Stimulated activated CD8-positive, alpha-beta memory T cell treated with anti-CD3 and anti-CD28 coated beads, Interleukin-4, amount 100 ng/mL, for 48 hours (primary cell): ENCODE results near the gene VAMP8.
"Not testable (repeated sequence)": the region's sequence is repeated elsewhere in the genome, so short reads cannot be mapped to it uniquely, and the experiment has no call there.

ENCODE experiments used
- DNase-seq: peaks from one replicate; pipeline ENCODE4 v3.0.0-alpha.2; 2020

The VAMP8 gene

GRCh38 chr2:85547859-85548607 lies 29.4 kb upstream of the VAMP8 start:
- no peak for DNase-seq

- DNase-seq, result no peak
Measured at GRCh38 chr2:85548608-85548900, 28.8 kb upstream of the VAMP8 start.

DNA sequence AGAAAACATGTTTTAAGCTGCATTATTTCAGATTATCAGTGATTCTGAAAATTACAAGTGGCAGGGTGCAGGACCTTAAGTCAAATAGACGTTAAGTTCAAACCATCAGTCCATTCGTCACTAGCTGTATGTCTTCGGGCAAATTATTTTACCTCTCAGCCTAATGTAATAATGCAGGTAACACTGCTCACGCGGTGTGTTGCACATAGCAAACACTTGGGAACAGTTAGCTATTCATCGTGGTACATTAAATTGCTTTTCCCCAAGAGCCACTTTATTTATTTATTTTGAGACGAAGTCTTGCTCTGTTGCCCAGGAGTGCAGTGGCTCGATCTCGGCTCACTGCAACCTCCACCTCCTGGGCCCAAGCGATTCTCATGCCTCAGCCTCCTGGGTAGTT lies 28.3 kb upstream of the VAMP8 start:
- no peak for DNase-seq

- no peak for DNase-seq
Measured at GRCh38 chr2:85549826-85550225, 27.6 kb upstream of the VAMP8 start.

DNA sequence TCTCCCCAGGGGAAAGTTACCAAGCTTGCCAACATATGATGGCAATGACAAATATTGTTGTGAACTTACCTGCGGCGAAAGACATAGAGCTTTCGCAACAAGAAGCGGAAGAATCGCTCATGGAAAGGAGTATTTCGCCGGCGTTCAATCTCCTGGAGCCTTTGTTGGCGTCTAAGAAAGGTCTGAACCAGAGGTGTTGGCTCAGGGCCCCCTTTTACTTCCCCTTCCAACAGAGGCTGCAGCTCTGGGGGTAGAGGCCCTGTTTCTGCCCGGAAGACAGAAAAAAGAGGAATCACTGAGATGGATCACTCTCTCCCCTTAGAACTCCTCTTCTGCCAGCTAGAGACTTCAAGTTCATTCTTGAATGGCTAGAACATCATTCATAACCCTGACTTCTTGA lies 26.9 kb upstream of the VAMP8 start:
- no peak for DNase-seq

- DNase-seq, result peak; percentile 92
Measured at GRCh38 chr2:85551698-85552678, 25.4 kb upstream of the VAMP8 start.

DNA sequence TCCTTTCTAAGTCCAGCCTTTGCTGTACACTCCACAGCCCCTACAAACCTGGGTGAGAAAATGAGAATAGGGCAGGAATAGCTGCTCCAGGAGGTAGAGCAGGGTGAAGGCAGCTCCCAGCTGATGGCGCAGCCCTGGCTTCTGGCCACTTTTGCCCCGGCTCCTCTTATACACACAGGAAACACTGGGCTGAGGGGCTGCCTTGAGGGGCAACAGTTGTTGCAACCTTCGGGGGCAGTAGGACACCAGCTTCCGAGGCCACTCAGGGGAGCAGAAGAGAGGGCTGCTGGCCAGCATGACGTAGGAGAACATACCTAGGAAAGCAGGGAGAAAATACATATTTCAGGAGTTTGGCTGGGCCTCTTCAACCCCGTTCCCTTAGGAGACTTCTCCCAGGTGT lies 24.2 kb upstream of the VAMP8 start:
- DNase-seq, result no peak

- no peak for DNase-seq
Measured at GRCh38 chr2:85554980-85555612, 22.3 kb upstream of the VAMP8 start.

DNA sequence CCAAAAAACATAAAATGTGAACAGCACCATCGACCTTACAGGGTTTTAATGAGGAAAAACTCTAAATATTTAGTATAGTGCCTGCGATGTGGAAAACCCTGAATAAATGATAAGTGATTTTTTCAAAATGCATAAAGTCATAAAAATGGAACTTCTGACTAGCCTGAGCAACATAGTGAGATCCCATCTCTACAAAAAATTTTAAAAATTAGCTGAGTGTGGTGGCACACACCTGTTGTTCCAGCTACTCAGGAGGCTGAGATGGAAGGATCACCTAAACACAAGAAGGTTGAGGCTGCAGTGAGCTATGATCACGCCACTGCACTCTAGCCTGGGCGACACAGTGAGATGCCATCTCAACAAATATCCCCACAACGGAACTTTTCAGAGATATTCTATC lies 20.3 kb upstream of the VAMP8 start:
- DNase-seq, result no peak

DNA sequence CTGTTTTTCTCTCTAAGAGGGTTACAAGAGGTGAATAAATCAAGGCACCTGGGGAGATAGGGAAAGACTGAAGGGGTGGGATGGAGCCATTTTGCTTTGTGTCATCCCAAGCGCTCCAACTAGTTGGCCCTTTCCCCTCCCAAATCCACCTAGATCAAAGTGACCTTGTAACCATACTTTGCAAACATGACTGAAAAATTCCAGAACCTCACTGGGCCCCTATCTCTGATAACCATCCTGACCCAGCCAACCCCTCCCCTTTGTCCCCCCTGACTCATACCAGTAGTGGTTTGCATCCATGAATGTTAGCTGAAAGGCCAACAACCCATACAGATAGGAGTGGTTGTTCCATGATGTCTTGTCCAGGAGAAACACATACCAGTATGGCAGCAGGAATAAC lies 19.2 kb upstream of the VAMP8 start:
- DNase-seq, result no peak

- not testable (repeated sequence) for DNase-seq
Measured at GRCh38 chr2:85560403-85560726, 17.0 kb upstream of the VAMP8 start.

- DNase-seq, result peak; percentile 60
Measured at GRCh38 chr2:85560812-85561279, 16.5 kb upstream of the VAMP8 start.

- DNase-seq, result peak; percentile 96
Measured at GRCh38 chr2:85561280-85562212, 15.8 kb upstream of the VAMP8 start, which contains the start of gene GGCX. Gene GGCX (minus strand): TSS chr2:85561493. CDS start chr2:85561428, 65 bp downstream.

GRCh38 chr2:85564144-85564563 lies 13.2 kb upstream of the VAMP8 start:
- DNase-seq, result no peak

GRCh38 chr2:85566265-85566664 lies 11.1 kb upstream of the VAMP8 start:
- no peak for DNase-seq

GRCh38 chr2:85575739-85576138 lies 1.6 kb upstream of the VAMP8 start:
- no peak for DNase-seq

- DNase-seq, result no peak
Measured at GRCh38 chr2:85577063-85577385, 362 bp upstream of the VAMP8 start.

GRCh38 chr2:85578243-85579180 lies 1.1 kb downstream of the VAMP8 start:
- peak; percentile 36 for DNase-seq

GRCh38 chr2:85579266-85579935 lies 2.0 kb downstream of the VAMP8 start:
- DNase-seq, result no peak

GRCh38 chr2:85580206-85580605 lies 2.8 kb downstream of the VAMP8 start:
- DNase-seq, result no peak

GRCh38 chr2:85582492-85582891 lies 5.1 kb downstream of the VAMP8 start:
- no peak for DNase-seq
